ENCODE measurements around the gene TIGD3. TPM values are rescaled to one million over a fixed set of nuclear protein-coding genes. Genes with fewer than 3 reads are reported as not detected.

TIGD3 gene
- total and polyA plus RNA-seq, 2 of the 8 experiments (the other 6 are each of a cell fraction or from before 2014, with no cell fraction given) = 1.1 to 1.3 TPM

- Histone ChIP-seq H4K91ac (replicated peaks; ENCODE audit: insufficient read length, low read length) (no peak overlapping the region), H3K4me3 (ENCODE audit: extremely low read depth in 1 of 4, insufficient read depth in 2 of 4, low read depth in 3 of 4, low read length in 4 of 4) (no peak overlapping the region), H4K20me1 (replicated peaks in 1 of 2; ENCODE audit: control insufficient read depth in 1 of 2, insufficient read depth in 2 of 2, low read length in 2 of 2) (no peaks in the 10 kb centered on the region), H3K23me2 (ENCODE audit: low read depth, low read length) (no peaks in the 10 kb centered on the region), H3K79me1 (ENCODE audit: low read depth, low read length) (no peaks in the 10 kb centered on the region), H2BK5ac (ENCODE audit: low read depth, low read length) (no peak overlapping the region), H2BK120ac (replicated peaks; ENCODE audit: low read depth, low read length) (no peak overlapping the region), H2BK12ac (ENCODE audit: low read depth, low read length) (no peak overlapping the region), H2BK20ac (ENCODE audit: low read length) (no peak overlapping the region), H3K79me2 (ENCODE audit: control insufficient read depth in 1 of 2, insufficient read depth in 2 of 2, low read length in 2 of 2) (no peaks in the 10 kb centered on the region), H4K8ac (ENCODE audit: extremely low read depth, insufficient read depth, low read length) (no peak overlapping the region), H3K18ac (ENCODE audit: extremely low read depth, low read length) (no peak overlapping the region), H3K9ac (replicated peaks in 1 of 4; ENCODE audit: extremely low read depth in 1 of 4, low read depth in 3 of 4, low read length in 3 of 4) (no peak overlapping the region), H2BK15ac (ENCODE audit: low read length) (no peak overlapping the region), H4K5ac (ENCODE audit: insufficient read length, low read depth, low read length) (no peak overlapping the region), H3K36me3 (ENCODE audit: control insufficient read depth in 2 of 4, insufficient read depth in 4 of 4, low read length in 3 of 4) (no peaks in the 10 kb centered on the region), H2AK5ac (ENCODE audit: low read depth, low read length) (no peak overlapping the region), H3K4me1 (replicated peaks in 1 of 4; ENCODE audit: control insufficient read depth in 3 of 4, insufficient read depth in 4 of 4, low read length in 3 of 4) (peaks cover 0 to 4% (median 0%) of the 10 kb centered on the region in 4 experiments; a peak in 4 of 7 replicates), H3K14ac (ENCODE audit: insufficient read length) (no peak overlapping the region), H3K56ac (replicated peaks; ENCODE audit: insufficient read length, low read depth, low read length) (no peak overlapping the region), H3K27ac (ENCODE audit: low read depth, low read length) (no peak overlapping the region), H3K4me2 (ENCODE audit: insufficient read depth in 1 of 2, low read depth in 2 of 2, low read length in 2 of 2) (no peak overlapping the region), H3K9me3 (ENCODE audit: insufficient read depth in 2 of 2, low read depth in 1 of 2, low read length in 1 of 2) (no peaks in the 10 kb centered on the region), H3K27me3 (replicated peaks in 1 of 4; ENCODE audit: control insufficient read depth in 3 of 4, extremely low read depth in 1 of 4, insufficient read depth in 3 of 4, low read length in 3 of 4) (peaks cover 0 to 2% (median 0%) of the 10 kb centered on the region in 4 experiments; a peak in 2 of 7 replicates), H2AFZ (ENCODE audit: low read length) (no peak overlapping the region), H3K4ac (replicated peaks; ENCODE audit: insufficient read length, low read depth, low read length) (no peak overlapping the region), H3K23ac (ENCODE audit: insufficient read length) (no peak overlapping the region)
- FAIRE-seq (no peak), DNase-seq (ENCODE audit: low read depth in 1 of 2, low spot score in 2 of 2) (no peak)
- 100% methylated on average over 6 of the region's 6 CpGs; no CpG with 5 or more reads in 1 of the 2 experiments for WGBS, 2 experiments (ENCODE audit: extremely low coverage in 1 of 2, insufficient coverage in 1 of 2, insufficient read length in 1 of 2, insufficient replicate concordance in 2 of 2, low coverage in 1 of 2, low lambda C conversion rate in 2 of 2, missing lambda C conversion rate in 1 of 2)
- POLR2A ChIA-PET (ENCODE audit: partially characterized antibody) = interaction anchor here (0.6 to 2.5 kb wide), 3 partner anchors 9 to 142 kb away, joined by 3 to 12 read pairs (median 3); partner anchors contain the start of gene MALAT1
- CTCF ChIA-PET (ENCODE audit: partially characterized antibody) = interaction anchor here (0.6 to 2.1 kb wide), 7 partner anchors 12 to 189 kb away, joined by 3 to 7 read pairs (median 4); no protein-coding TSS in a partner anchor
- TF ChIP-seq SUZ12 (IDR thresholded peaks at IDR 0.05; ENCODE audit: low read length) = no peak
- TF ChIP-seq BACH1 (IDR thresholded peaks at IDR 0.05; ENCODE audit: low read length) = no peak
- no peak for TF ChIP-seq RXRA (IDR thresholded peaks at IDR 0.05; ENCODE audit: insufficient read depth, low read depth, low read length)
- TF ChIP-seq HDAC2 (IDR thresholded peaks at IDR 0.05; ENCODE audit: borderline replicate concordance in 1 of 2, low read depth in 2 of 2, low read length in 2 of 2) = no peak
- TF ChIP-seq SP1 (IDR thresholded peaks at IDR 0.05; ENCODE audit: low read depth, low read length) = no peak
- no peak for TF ChIP-seq BRCA1 (IDR thresholded peaks at IDR 0.05; ENCODE audit: low read depth, low read length)
- no peak for TF ChIP-seq YY1 (IDR thresholded peaks at IDR 0.05; ENCODE audit: low read depth, low read length)
- no peak for TF ChIP-seq MAFK (IDR thresholded peaks at IDR 0.05; ENCODE audit: low read depth, low read length)
- TF ChIP-seq, protein P1, sequence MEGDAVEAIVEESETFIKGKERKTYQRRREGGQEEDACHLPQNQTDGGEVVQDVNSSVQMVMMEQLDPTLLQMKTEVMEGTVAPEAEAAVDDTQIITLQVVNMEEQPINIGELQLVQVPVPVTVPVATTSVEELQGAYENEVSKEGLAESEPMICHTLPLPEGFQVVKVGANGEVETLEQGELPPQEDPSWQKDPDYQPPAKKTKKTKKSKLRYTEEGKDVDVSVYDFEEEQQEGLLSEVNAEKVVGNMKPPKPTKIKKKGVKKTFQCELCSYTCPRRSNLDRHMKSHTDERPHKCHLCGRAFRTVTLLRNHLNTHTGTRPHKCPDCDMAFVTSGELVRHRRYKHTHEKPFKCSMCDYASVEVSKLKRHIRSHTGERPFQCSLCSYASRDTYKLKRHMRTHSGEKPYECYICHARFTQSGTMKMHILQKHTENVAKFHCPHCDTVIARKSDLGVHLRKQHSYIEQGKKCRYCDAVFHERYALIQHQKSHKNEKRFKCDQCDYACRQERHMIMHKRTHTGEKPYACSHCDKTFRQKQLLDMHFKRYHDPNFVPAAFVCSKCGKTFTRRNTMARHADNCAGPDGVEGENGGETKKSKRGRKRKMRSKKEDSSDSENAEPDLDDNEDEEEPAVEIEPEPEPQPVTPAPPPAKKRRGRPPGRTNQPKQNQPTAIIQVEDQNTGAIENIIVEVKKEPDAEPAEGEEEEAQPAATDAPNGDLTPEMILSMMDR (IDR thresholded peaks at IDR 0.05; ENCODE audit: control extremely low read depth in 1 of 3, insufficient read depth in 1 of 3, low read depth in 1 of 3, low read length in 3 of 3) = no peak
- no peak for TF ChIP-seq ATF2 (IDR thresholded peaks at IDR 0.05; ENCODE audit: low read length)
These were observed 8.4 kb downstream of the TIGD3 start for GRCh38 chr11:65362966-65363365.

Measured in H1 (cell line).